ENCODE data around the gene PNMA8A. TPM values are rescaled to one million over a fixed set of nuclear protein-coding genes. Genes with fewer than 3 reads are reported as not detected.

The PNMA8A gene
- total and polyA plus RNA-seq, 2 of the 13 experiments (the other 11 are each of a cell fraction or from before 2014, with no cell fraction given) = 0.13 to 0.51 TPM

GRCh38 chr19:46442808-46443450, 28.4 kb downstream of the PNMA8A start (continued):
- TF ChIP-seq ZFP36L1 (CRISPR knock-in tag; IDR thresholded peaks at IDR 0.05) (no peak), ZNF639 (CRISPR knock-in tag; conservative IDR thresholded peaks at IDR 0.05) (no peak), ZMYM4 (CRISPR knock-in tag; IDR thresholded peaks at IDR 0.05) (no peak), YY1 (IDR thresholded peaks at IDR 0.05; ENCODE audit: insufficient read depth, insufficient replicate concordance, low read depth, low read length) (no peak), SOX6 (IDR thresholded peaks at IDR 0.05) (no peak), SOX6 (CRISPR knock-in tag; IDR thresholded peaks at IDR 0.05) (no peak), ONECUT2 (CRISPR knock-in tag; IDR thresholded peaks at IDR 0.05) (no peak), TRIM22 (IDR thresholded peaks at IDR 0.05) (no peak), ZFY (CRISPR knock-in tag; IDR thresholded peaks at IDR 0.05) (no peak)

GRCh38 chr19:46441866-46442265, 29.5 kb downstream of the PNMA8A start:
- no peak overlapping the region for H3K9ac ChIP-seq (ENCODE audit: insufficient read depth, low read depth, low read length)
- ChIA-PET POLR2A (no interaction called here), CTCF (ENCODE audit: low intra/inter-chr PET ratio, low total read pairs) (no interaction called here)
- no peak for FAIRE-seq
- no peaks in the 10 kb centered on the region for H4K20me1 ChIP-seq (ENCODE audit: insufficient read depth, low read length)
- no peaks in the 10 kb centered on the region for H3K27me3 ChIP-seq (ENCODE audit: control insufficient read depth in 1 of 2, insufficient read depth in 2 of 2, low read length in 2 of 2)
- in situ Hi-C loops (cut with HindIII; ENCODE audit: extremely low pct_ligation_motif_present, low pct_unique_long_range_greater_than_20kb) = no loop called here
- no peak overlapping the region for H3K4me3 ChIP-seq (replicated peaks in 1 of 3; ENCODE audit: insufficient read depth in 1 of 3, low read depth in 2 of 3, low read length in 3 of 3)
- no peaks in the 10 kb centered on the region for H3K4me1 ChIP-seq (ENCODE audit: insufficient read depth, low read length)
- H2AFZ ChIP-seq (ENCODE audit: low read length) = no peak overlapping the region
- H3K27ac ChIP-seq (ENCODE audit: extremely low read length, insufficient read depth, low read length) = no peak overlapping the region
- H3K79me2 ChIP-seq (ENCODE audit: insufficient read depth, low read length) = no peaks in the 10 kb centered on the region
- no peak for ATAC-seq
- H3K4me2 ChIP-seq (ENCODE audit: low read depth, low read length) = no peak overlapping the region
- intact Hi-C loops (cut with micrococcal nuclease; ENCODE audit: unreplicated experiment) = no loop called here
- H3K9me3 ChIP-seq (ENCODE audit: low read length) = no peaks in the 10 kb centered on the region
- no peak for DNase-seq (ENCODE audit: low spot score)
- H3K36me3 ChIP-seq (replicated peaks in 1 of 2; ENCODE audit: control insufficient read depth in 1 of 2, insufficient read depth in 2 of 2, low read length in 2 of 2) = no peaks in the 10 kb centered on the region
- no TSS peak for BruUV-seq (replicated peaks)
- WGBS (ENCODE audit: low lambda C conversion rate) = 11% methylated on average over 1 of the region's 1 CpG
- TF ChIP-seq NFRKB (IDR thresholded peaks at IDR 0.05) = no peak
- no peak for TF ChIP-seq BATF2 (CRISPR knock-in tag; IDR thresholded peaks at IDR 0.05)
- TF ChIP-seq SMAD9 (CRISPR knock-in tag; IDR thresholded peaks at IDR 0.05) = no peak
- TF ChIP-seq ZMAT3 (CRISPR knock-in tag; conservative IDR thresholded peaks at IDR 0.05) = no peak
- TF ChIP-seq FOXP4 (CRISPR knock-in tag; IDR thresholded peaks at IDR 0.05) = no peak
- no peak for TF ChIP-seq KLF16 (CRISPR knock-in tag; IDR thresholded peaks at IDR 0.05)
- TF ChIP-seq ZKSCAN1 (IDR thresholded peaks at IDR 0.05; ENCODE audit: low read length) = no peak
- TF ChIP-seq ZFP62 (CRISPR knock-in tag; IDR thresholded peaks at IDR 0.05) = no peak
- no peak for TF ChIP-seq KDM2A (CRISPR knock-in tag; IDR thresholded peaks at IDR 0.05; ENCODE audit: borderline replicate concordance, low read depth)
- TF ChIP-seq ETS1 (CRISPR knock-in tag; IDR thresholded peaks at IDR 0.05) = no peak
- TF ChIP-seq ZNF891 (CRISPR knock-in tag; IDR thresholded peaks at IDR 0.05) = no peak

Measured in HepG2 (cell line).